ENCODE results near the gene YY1. TPM values are rescaled to one million over a fixed set of nuclear protein-coding genes. Genes with fewer than 3 reads are reported as not detected.

Gene YY1
- total and polyA plus RNA-seq, 2 experiments from 2014 or later, result 32.6 to 58.5 TPM

DNA sequence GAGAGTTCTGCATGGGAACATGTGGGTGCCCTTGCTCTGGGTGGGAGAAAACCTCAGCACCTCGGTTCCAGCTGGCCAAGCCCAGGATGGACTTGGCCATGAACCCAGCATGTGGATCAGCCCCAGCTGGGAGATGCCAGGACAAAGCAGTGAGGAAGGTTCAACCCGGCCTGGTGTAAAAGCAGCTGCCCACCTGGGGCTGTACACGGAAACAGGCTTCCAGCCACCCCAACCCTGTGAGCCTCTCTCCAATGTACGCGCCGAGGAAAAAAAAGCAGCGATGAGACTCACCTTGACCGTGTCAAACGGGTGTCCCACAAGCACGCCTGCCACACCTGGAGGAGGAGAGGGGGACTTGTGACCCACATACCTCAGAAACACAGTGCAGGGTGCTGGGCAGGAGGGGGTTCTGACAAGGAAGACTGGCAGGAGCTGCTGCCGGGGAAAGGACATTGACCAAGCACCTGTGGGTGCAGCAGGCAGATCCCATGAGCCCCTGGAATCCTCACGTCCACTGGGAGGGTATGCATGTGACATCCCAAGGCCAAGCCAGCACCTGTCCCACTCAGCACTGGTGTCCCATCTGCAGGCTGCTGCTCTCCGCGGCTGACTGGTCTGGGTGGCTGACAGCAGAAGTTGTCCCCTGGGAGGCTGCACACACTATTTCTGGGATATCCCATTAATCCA lies 59.8 kb downstream of the YY1 start:
- peaks cover 50% of the 10 kb centered on the region for H3K79me2 ChIP-seq
- no peak overlapping the region for H3K4me2 ChIP-seq
- TF ChIP-seq, protein P1, sequence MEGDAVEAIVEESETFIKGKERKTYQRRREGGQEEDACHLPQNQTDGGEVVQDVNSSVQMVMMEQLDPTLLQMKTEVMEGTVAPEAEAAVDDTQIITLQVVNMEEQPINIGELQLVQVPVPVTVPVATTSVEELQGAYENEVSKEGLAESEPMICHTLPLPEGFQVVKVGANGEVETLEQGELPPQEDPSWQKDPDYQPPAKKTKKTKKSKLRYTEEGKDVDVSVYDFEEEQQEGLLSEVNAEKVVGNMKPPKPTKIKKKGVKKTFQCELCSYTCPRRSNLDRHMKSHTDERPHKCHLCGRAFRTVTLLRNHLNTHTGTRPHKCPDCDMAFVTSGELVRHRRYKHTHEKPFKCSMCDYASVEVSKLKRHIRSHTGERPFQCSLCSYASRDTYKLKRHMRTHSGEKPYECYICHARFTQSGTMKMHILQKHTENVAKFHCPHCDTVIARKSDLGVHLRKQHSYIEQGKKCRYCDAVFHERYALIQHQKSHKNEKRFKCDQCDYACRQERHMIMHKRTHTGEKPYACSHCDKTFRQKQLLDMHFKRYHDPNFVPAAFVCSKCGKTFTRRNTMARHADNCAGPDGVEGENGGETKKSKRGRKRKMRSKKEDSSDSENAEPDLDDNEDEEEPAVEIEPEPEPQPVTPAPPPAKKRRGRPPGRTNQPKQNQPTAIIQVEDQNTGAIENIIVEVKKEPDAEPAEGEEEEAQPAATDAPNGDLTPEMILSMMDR (IDR thresholded peaks at IDR 0.05; ENCODE audit: poor library complexity), result no peak
- TF ChIP-seq EZH2phosphoT487 (IDR thresholded peaks at IDR 0.05; ENCODE audit: low read depth, severe bottlenecking, unreplicated experiment), result no peak
- TF ChIP-seq EZH2 (IDR thresholded peaks at IDR 0.05; ENCODE audit: borderline replicate concordance), result no peak
- H3K27me3 ChIP-seq, result no peaks in the 10 kb centered on the region
- H3K9me2 ChIP-seq (replicated peaks; ENCODE audit: insufficient read depth), result no peaks in the 10 kb centered on the region
- H3K4me1 ChIP-seq (ENCODE audit: insufficient read depth), result peaks cover 7% of the 10 kb centered on the region
- no peak overlapping the region for H3K27ac ChIP-seq
- no peaks in the 10 kb centered on the region for H3K36me3 ChIP-seq (replicated peaks; ENCODE audit: insufficient read depth, low read depth)
- no peaks in the 10 kb centered on the region for H3K9me3 ChIP-seq (ENCODE audit: low read depth)
- no peak for DNase-seq (ENCODE audit: low spot score)
- 95% methylated on average over 14 of the region's 14 CpGs for WGBS (ENCODE audit: low lambda C conversion rate, missing lambda C conversion rate)
- H3K4me3 ChIP-seq, result no peak overlapping the region
- no peak overlapping the region for H2AFZ ChIP-seq
- no peaks in the 10 kb centered on the region for H4K20me1 ChIP-seq (ENCODE audit: insufficient read depth, poor library complexity, severe bottlenecking)

DNA sequence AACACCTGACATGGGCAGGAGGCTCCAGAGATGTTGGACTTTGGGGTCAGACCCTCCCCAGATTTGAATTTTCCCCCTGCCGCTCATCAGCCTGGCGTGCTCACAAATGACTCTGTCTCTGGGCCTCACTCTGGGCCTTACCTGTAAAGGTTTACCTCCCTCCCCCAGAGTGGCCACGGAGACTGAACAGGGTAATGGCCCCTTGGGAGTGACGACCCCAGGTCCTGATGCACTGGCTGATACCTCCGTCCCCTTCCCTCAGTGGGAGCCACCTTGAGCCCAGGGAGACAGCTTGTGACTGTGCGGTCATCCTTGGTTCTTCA lies 60.3 kb downstream of the YY1 start:
- no peaks in the 10 kb centered on the region for H3K27me3 ChIP-seq
- H3K79me2 ChIP-seq, result peaks cover 55% of the 10 kb centered on the region
- WGBS (ENCODE audit: low lambda C conversion rate, missing lambda C conversion rate), result 97% methylated on average over 6 of the region's 6 CpGs
- H3K4me1 ChIP-seq (ENCODE audit: insufficient read depth), result peaks cover 7% of the 10 kb centered on the region
- no peaks in the 10 kb centered on the region for H3K36me3 ChIP-seq (replicated peaks; ENCODE audit: insufficient read depth, low read depth)
- no peak for DNase-seq (ENCODE audit: low spot score)
- no peak overlapping the region for H3K27ac ChIP-seq
- H3K9me2 ChIP-seq (replicated peaks; ENCODE audit: insufficient read depth), result no peaks in the 10 kb centered on the region
- TF ChIP-seq EZH2 (IDR thresholded peaks at IDR 0.05; ENCODE audit: borderline replicate concordance) (no peak), EZH2phosphoT487 (IDR thresholded peaks at IDR 0.05; ENCODE audit: low read depth, severe bottlenecking, unreplicated experiment) (no peak)
- TF ChIP-seq, protein P1 (IDR thresholded peaks at IDR 0.05; ENCODE audit: poor library complexity), result no peak
- peaks cover 2% of the 10 kb centered on the region for H4K20me1 ChIP-seq (ENCODE audit: insufficient read depth, poor library complexity, severe bottlenecking)
- H3K4me3 ChIP-seq, result no peak overlapping the region
- H3K4me2 ChIP-seq, result no peak overlapping the region
- H3K9me3 ChIP-seq (ENCODE audit: low read depth), result no peaks in the 10 kb centered on the region
- no peak overlapping the region for H2AFZ ChIP-seq

DNA sequence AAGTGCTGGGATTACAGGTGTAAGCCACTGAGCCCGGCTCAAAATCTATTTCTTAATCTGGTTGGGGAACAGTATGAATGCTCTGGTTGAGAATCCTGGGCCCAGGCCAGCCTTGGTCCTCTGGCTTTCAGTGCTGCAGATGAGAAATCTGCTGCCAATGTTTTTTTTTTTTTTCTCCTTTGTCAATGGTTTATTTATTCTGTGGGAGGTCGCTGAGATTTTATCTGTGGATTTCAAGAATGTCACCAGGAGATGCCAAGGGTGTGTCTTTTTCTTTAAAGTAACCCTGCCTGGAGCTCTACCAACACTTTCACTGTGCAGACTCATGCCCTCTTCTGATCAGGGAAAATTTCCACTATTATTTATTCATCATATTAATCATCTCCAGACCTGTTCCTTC lies 63.7 kb downstream of the YY1 start:
- Histone ChIP-seq H3K27ac (no peak overlapping the region), H3K4me1 (ENCODE audit: insufficient read depth) (peaks cover 10% of the 10 kb centered on the region), H2AFZ (no peak overlapping the region), H3K9me3 (ENCODE audit: low read depth) (no peaks in the 10 kb centered on the region), H4K20me1 (ENCODE audit: insufficient read depth, poor library complexity, severe bottlenecking) (peaks cover 9% of the 10 kb centered on the region), H3K79me2 (peaks cover 82% of the 10 kb centered on the region), H3K27me3 (no peaks in the 10 kb centered on the region), H3K4me3 (no peak overlapping the region), H3K4me2 (no peak overlapping the region), H3K36me3 (replicated peaks; ENCODE audit: insufficient read depth, low read depth) (no peaks in the 10 kb centered on the region), H3K9me2 (replicated peaks; ENCODE audit: insufficient read depth) (no peaks in the 10 kb centered on the region)
- TF ChIP-seq, protein P1 (IDR thresholded peaks at IDR 0.05; ENCODE audit: poor library complexity), result no peak
- no peak for DNase-seq (ENCODE audit: low spot score)
- WGBS (ENCODE audit: low lambda C conversion rate, missing lambda C conversion rate), result 62% methylated on average over 2 of the region's 2 CpGs

DNA sequence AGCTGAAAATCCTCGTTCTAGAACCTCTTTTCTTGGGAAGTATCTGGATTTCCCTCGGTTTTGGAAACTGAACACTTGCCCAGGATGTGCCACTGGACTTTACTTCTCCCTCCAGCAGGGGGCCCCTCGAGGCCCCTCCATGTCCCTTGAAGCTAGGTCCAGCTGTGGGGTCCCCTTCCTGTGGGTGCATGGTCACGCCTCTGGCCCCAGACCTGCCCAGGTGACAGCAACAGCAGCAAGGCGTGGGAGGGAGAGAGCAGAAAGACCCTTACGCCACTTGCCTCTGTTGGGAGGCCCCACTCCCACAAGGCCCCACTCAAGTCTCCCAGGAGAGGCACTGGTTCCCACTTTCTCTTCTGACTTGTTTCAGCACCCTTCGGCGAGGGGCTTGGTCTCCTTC lies 64.2 kb downstream of the YY1 start:
- no peak for TF ChIP-seq EZH2 (IDR thresholded peaks at IDR 0.05; ENCODE audit: borderline replicate concordance)
- TF ChIP-seq EZH2phosphoT487 (IDR thresholded peaks at IDR 0.05; ENCODE audit: low read depth, severe bottlenecking, unreplicated experiment), result no peak
- TF ChIP-seq, protein P1 (IDR thresholded peaks at IDR 0.05; ENCODE audit: poor library complexity), result peak; percentile 43
- peaks cover 12% of the 10 kb centered on the region for H3K4me1 ChIP-seq (ENCODE audit: insufficient read depth)
- no peak for DNase-seq (ENCODE audit: low spot score)
- peaks cover 85% of the 10 kb centered on the region for H3K79me2 ChIP-seq
- no peaks in the 10 kb centered on the region for H3K27me3 ChIP-seq
- WGBS (ENCODE audit: low lambda C conversion rate, missing lambda C conversion rate), result 82% methylated on average over 8 of the region's 8 CpGs
- no peaks in the 10 kb centered on the region for H3K36me3 ChIP-seq (replicated peaks; ENCODE audit: insufficient read depth, low read depth)
- peaks cover 11% of the 10 kb centered on the region for H4K20me1 ChIP-seq (ENCODE audit: insufficient read depth, poor library complexity, severe bottlenecking)
- H3K4me2 ChIP-seq, result peak overlapping the region; percentile 96
- H3K9me3 ChIP-seq (ENCODE audit: low read depth), result no peaks in the 10 kb centered on the region
- no peaks in the 10 kb centered on the region for H3K9me2 ChIP-seq (replicated peaks; ENCODE audit: insufficient read depth)
- H3K4me3 ChIP-seq, result no peak overlapping the region
- no peak overlapping the region for H2AFZ ChIP-seq
- no peak overlapping the region for H3K27ac ChIP-seq
